RKO (cell line): ENCODE results near the gene CCBE1.

ENCODE experiments used
- DNase-seq: peaks from one replicate; pipeline ENCODE4 v3.0.0-alpha.2; 2016; ENCODE audit warnings: low spot score

CCBE1 gene

DNA sequence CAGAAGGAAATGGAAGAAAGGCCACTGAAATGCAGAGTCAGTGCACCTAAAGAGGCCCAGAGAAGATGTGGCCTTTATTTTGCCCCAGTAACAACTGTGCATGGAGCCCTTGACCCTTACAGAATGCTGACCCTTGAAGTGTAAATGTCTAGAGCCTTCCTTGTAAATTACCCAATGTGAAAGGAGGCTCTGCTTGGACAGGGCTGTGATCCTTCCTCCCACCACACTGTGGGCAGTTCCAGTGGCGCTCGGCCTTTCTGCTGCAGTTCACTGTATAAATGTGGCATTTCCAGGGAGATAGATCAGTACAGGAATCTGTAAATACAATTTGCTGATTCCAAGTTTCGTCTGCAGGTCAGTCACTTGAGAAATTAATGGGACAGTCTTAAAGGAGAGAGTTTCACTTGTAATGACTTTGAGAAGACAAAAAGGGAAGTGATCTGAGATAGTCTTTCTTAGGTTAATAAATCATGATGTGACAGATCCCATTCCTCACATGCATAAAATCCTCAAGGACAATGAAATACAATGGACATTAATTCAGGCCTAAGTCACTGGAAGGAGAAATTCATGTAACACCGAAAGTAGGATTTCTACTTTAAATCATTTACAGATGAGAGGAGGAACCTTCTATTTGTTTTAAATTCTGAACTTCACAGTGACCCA is 204.3 kb downstream of the CCBE1 start:
- no peak for DNase-seq

DNA sequence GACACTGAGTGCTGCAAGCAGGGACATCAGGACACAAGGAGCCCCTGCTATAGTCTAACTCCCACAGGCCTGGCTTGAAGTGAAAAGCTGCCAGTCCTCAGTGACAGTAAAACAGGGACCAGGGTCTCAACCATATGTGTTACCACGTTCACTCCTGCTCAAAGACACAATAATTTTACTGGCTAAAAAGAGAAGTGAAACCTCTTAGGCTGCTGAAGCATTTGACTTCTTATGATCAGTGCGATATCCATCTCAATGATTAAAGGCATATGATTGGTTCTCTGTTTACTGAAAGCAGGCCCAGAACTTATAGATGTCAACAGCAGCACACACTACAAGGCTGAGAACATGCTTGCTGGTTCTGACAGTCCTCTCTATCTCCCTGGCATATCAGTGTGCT is 208.3 kb downstream of the CCBE1 start:
- no peak for DNase-seq

DNA sequence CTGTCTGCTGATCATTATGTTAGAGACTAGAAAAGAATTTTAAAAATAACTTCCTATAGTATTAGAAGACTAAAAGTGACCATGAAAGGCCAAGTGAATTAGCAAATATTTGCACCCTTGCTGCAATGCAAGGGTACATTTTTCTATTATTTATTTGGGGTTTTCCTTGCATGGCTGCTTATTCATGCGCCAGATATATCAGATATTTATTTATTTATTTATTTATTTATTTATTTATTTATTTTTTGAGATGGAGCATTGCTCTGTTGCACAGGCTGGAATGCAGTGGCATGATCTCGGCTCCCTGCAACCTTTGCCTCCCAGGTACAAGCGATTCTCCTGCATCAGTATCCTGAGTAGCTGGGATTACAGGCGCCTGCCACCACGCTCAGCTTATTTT is 211.8 kb downstream of the CCBE1 start:
- no peak for DNase-seq

DNA sequence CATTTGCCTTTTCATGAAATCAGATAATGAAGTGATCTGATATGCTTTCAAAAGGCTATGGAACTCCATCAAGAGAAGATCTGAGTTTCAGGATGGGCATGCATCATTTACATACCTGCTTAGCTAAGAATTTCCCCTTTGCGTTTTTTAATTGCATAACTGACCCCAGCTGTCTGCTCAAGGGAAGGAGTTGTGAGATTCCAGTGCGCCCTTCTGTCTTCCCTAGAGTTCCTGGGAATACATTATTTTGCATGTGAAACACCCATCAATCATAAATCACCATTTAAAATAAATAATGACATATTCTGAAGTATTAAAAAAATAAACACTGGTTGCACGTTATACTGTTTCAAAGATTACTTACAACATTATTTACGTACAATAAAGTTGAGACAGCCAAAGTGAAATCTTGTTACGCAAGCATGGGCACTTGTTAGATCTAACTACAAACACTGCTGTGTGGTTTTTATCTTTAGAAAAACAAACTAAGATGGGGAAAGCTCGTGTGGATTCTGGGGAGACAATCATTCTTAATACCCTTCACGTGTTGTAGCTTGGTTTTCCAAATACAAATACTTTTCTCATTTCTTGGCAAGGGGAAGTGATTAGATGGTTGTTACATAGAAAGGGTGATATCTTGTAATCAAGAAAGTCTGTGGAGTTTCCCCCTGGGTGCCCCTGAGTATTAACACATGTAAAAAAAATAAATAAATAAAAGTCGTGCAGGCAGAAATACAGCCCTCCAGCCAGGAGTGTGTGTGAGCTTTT is 212.5 kb downstream of the CCBE1 start:
- DNase-seq, result no peak

DNA sequence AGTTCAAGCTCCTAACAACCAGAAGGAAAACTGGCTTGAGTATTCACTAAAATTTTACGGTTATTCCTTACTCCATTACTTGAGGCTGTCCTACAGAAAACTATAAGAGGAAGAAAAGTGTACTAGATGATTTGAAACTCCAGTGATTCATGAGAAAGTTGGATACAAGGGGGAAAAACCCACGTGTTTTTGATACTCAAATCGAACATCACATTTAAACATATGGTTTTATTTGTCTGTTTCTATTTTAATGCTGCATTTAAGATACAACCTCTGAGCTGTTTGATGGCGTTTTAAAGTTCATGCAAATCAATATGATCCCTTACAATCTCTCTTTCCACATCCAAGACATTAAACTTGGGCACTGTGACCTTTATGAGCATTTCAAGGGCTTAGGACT is 213.1 kb downstream of the CCBE1 start:
- DNase-seq, result no peak

DNA sequence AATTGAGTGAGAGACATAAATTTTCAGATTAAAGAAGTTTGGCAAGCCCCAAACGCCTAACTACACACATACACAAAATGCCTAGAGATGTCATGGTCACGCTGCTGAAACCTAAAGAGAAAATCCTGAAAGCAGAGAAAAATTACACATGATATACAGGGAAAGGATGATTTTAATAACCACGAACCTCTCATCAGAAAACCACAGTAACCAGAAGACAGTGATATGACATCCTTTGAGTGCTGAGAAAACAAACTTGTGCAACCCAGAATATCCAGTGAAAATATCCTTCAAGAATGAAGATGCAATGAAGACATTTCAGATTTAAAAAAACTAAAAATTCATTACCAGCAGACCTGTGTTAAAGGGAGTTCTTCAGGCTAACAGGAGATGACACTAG is 215.8 kb downstream of the CCBE1 start:
- DNase-seq, result no peak

DNA sequence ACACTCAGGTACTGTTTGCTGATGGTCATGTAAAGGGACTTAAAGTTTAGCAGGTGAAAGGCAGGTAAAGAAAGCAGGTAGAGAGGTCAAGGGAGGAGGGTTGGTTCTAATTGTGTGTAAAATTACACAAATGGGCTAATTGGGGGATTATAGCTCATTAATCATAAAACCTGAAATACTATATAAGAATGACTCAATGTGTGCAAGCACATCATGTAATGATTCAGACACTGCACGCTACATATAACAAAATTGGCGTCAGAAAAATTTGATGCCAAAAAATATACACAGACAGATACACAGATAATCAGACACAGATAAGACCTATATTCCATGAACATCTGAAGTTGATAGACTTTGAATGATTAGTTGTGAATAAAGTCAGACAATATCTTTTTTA is 217.4 kb downstream of the CCBE1 start:
- DNase-seq, result no peak

DNA sequence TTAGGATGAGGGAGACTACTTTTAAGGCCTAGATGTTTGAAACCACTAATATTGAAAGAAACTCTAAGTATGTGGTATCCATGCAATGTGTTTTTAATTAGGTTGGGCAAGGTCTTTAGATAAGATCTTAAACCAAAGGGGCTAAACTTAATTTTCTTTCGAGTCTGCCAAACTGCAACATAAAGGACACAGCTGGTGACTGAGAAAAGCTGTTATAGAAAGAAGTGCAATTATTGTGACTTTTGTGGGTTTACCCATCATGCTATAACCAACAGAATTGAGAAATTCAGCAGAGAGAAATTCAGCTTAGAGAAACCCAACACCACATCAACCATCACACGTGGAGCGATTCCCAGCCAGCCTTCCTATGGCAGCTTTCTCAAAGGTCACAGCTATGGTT is 218.6 kb downstream of the CCBE1 start:
- no peak for DNase-seq

DNA sequence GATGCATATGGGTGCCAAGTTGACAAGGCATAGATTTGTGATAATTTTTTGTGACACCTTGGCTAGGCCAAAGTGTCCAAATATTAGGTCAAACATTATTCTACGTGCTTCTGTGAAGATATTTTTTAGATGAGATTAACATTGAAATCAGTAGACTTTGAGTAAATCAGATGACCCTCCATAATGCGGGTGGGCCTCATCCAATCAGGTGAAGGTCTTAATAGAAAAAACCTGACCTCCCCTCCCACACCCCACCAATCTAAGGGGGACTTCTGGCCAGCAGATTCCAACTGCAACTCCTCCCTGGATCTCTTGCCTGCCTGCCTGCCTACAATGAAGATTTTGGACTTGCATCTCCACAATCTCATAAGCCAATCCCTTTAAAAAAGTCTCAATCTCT is 219.4 kb downstream of the CCBE1 start:
- no peak for DNase-seq

DNA sequence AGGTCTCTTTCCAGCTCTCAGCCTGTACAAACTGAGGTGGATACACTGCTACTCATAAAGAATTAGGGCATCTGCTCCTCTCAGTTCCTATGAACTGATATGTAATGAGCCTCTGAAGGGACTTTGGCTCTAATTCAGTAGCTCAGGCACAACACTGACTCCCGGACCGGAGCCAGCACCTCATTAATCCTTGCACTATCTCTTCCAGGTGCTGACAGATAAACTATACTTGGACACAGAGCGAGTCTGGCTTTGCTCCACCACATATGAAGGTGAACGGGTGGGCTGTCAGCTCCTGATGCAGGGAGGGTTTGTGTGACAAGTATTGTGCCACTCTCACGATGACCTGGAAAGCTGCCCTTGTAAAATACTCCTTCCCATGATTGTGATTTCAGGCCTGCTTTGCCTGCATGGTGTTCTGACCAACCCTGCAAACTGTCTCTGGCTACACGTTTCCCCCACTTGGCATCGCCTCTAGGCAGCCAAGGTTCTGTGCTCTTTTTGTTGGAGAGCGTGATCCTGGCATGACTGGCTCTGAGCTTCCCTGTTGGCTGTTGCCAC is 226.6 kb downstream of the CCBE1 start:
- no peak for DNase-seq

DNA sequence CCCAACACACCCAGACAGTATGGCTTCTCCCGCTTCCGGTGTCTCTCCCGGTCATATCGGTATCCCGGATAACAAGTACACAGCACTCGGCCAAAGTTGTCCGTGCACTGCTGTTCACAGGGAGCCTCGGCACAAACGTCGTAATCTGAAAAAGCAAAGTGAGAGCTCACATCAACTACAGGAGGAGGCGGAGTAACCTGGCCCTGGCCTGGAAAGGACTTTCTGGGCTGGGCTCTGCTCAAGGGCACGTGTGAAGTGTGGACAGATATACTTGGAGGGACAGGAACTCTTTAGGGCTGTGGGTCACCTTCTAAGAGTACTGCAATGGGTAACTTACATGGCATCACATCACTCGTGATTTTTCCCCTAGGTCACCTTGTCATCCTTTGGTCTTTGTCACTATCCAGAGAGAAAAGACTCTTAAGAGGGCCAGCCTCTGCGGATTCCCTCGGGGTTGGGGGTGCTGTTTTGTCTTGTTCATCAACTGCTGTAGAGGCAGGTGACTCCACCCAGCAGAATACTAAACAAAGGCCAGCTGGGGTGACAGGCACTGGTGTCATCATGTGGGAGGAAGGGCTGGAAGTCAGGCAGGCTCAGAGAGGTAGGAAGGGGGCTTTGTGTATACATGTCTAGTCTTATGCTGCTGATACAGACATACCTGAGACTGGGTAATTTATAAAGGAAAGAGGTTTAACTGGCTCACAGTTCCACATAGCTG is 227.6 kb downstream of the CCBE1 start:
- no peak for DNase-seq

DNA sequence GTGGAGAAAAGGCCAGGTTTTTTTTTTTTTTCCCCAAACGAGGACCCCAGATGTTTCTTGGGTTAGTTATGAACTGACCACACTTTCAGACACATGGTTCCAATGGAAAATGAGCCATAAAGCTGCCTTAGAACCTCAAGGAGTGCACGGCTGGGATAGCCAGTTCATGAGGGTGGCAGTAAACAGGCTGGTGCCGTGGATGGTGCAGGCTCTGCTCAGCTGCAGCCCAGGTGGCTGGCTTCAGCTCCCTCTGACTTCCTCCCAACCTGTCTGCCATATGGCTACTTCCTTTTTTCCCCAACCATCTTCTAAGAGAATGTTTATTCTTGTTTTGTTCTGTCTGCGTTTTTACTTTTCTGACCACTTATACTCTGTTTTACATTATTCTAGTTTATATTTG is 228.4 kb downstream of the CCBE1 start:
- no peak for DNase-seq

DNA sequence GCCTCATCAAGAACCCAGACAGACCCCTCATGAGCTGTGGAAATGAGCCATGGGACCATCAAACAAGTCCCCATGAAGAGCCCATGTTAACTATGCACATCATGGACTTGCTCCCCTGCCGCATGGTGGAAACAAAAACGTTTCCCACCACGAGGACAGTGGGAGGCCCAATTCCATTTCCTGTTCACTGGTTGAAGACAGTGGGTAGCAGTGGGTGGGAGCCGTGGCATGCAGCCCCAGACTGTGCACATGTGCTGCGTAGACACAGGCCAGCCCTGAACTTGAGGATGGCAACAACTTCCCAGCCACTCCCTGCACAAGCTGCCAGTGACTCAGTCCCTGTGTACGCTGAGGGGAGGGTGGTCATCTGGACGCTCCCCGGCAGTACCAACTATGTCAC is 229.7 kb downstream of the CCBE1 start:
- DNase-seq, result no peak

DNA sequence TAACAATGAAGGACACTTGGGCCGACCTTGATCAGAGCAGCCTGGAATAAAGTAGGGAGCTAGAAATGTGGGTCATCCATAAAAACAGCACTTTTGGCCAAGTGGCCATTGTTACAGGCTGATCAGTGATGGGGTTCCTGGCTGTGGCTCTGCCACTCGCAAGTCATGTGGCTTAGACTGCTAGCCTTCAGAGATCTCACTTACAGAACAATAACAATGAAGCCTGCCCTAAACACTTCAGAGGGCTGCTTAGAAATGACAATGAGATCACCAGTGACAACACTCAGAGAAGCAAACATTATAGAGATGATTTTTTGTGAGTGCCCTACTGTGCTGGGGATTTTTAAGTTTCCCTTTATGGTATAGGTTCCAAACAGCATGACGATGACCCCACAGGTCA is 230.2 kb downstream of the CCBE1 start:
- DNase-seq, result no peak

DNA sequence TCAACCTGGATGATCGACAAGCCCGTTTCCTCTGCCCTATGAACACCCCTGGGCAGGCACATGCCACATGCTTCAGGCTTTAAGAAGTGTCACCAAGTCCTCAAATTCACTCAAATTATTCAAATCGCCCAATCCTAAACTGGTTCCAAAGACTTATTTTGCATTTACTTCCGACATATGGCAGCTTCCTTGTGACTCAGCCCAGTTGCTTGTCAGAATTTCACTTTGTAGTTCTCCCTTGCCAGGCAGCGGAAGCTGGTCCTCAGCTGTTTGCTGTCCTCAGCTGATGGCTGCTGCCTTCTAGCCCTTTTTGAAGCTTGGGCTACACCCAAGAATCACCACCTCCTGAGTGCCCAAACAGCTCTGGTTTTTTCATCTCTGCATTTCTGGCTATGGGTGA is 232.7 kb downstream of the CCBE1 start:
- no peak for DNase-seq

DNA sequence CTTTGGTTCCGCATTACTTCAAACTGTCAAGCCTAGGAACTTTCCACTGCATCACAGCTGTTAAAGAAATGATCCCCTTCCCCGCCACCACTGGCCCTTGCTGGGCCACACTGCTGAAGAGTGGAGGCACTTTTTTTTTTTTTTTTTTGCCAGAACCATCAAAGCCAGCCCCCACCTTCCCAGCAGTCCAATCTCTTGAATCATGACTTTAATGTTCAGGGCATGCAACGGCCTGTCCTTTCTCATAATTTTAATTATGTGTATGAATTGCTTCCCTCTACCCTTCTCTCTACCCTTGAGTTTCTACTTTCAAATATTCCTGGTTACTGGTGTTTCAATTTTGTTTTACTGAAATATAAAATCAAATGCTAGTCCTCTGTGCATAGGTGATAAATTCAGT is 236.1 kb downstream of the CCBE1 start:
- no peak for DNase-seq

DNA sequence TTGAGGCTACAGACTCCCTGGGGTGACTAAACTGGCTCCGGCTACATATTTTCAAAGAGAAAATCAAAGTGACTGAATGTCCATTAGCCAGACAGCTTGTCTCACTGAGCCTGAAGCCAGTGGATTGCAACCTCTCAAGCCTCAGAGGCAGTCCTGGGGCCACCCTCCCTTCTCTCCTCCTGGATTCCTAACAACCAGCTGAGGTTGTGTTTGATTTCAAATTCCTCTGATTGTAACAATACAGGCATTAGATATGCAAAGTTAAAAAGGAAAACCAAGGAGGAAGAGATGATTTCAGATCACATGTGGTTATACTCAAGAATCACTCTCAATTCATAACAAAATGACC is 237.2 kb downstream of the CCBE1 start:
- DNase-seq, result no peak

DNA sequence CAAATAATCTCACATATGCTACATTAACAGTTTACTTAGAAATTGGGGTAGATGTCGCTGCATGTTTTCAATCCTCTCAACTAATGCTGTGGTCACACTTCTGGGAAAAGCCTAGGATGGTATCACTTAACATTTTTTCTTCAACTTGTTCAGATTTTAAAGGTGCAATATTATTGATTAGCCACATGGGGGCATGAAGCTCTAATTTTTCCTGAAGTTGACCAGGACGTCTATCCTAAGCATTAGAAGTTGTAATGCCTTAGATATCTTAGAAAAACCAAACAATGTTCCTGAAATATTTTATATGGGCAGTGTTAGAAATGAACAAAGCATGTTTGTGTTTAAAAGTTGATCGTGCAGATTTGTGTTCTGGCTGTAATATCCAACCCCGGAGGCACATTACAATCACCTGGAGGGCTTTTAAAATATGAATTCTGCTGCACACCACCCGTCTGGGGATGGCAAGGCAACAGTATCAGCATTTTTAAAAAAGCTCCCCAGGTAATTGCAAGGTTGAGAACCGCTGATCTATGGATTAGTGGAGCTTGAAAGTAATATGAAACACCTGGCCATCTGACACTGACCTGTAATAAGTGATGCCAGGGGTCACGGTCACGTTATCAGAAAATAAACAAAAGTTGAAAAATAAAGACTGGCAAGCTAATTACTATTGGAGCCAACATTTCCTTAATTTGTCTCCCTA is 237.7 kb downstream of the CCBE1 start:
- DNase-seq, result peak; percentile 57

DNA sequence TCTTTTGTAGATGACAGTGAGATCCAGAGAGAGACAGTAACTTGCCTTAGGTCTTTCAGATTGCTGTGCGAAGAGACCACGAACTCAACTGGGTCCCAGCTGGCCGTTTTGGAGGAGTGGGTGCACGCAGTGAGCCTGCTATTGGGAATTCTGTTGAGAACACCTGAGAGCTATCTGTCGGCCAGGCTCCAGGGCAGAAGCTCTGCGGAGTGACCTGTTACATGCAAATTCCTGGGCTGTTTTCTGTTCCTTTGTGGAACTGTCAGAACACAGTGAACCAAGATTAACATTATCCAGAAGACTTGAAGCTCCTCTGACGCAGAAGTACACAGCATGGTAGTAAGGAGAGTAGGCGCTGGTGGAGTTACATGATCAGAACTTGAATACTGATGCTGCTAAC is 238.6 kb downstream of the CCBE1 start:
- DNase-seq, result no peak

DNA sequence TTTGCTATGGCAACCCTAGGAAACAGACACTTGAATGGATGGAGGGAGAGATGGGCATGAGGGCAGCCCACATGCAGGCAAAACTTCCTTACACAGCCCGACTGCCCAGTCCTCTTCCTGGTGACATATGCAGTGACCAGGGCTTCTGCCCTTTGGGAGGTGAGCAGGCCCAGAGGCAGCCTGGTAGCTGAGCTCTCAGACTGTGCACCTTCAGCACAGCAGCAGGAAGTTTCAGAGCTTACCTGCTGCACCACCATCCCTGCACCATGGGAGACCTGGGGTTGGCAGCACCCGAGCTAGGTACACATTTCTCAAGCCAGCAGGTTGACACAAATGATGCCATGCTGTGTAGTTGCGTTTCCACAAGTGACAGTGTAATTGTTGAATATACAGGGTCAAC is 240.6 kb downstream of the CCBE1 start:
- DNase-seq, result no peak

DNA sequence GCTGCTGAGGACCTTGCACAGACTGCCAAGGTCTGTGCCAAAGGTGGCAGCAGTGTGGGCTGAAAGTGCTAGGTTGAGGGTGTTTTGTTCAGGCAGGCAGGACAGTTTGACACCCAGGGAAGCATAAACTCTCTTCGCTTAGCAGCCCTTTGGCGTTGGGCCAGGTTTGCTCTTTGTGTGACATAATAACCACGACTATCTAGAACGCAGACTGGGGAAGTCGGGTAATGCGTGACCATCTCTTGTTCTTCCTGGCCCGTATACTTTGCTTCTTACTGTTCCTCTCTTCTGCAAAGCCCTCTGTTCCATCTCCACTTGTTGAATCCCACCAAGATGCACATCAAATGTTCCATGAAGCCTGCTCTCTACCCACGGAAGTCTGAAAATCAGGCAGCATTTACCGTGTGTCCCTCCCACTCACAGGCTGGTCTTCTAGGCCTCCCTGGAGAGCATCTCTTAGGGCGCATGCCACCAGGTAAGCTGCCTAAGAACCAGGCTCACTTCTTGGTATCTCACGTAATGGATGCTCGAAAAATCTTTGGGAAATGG is 241.4 kb downstream of the CCBE1 start:
- no peak for DNase-seq
